Neural progenitor cell (in vitro differentiated cells): ENCODE data around the gene PTPRH. TPM values are rescaled to one million over a fixed set of nuclear protein-coding genes. Genes with fewer than 3 reads are reported as not detected.
"Not testable (repeated sequence)": the region's sequence is repeated elsewhere in the genome, so short reads cannot be mapped to it uniquely, and the experiment has no call there.

Experiments used
- DNase-seq: peaks from one replicate; pipeline ENCODE4 v3.0.0-alpha.2; 2016; ENCODE audit warnings: low spot score
- H2AFZ ChIP-seq: fragments of 200-600 bp; sonication (generic); replicated peaks from 2 replicates; pipeline ENCODE4 v1.6.1; 2016; ENCODE audit warnings: antibody characterized with exemption
- H3F3A ChIP-seq: fragments of 200-600 bp; sonication (generic); 2 replicates; pipeline ENCODE4 v1.6.1; 2016; ENCODE audit warnings: antibody characterized with exemption, low read depth
- H3K27ac ChIP-seq: fragments of 200-600 bp; sonication (generic); 2 replicates; pipeline ENCODE4 v1.5.1; 2016; ENCODE audit warnings: mild to moderate bottlenecking
- H3K27me3 ChIP-seq: fragments of 200-600 bp; sonication (generic); 2 replicates; pipeline ENCODE4 v1.6.1; 2016; ENCODE audit warnings: mild to moderate bottlenecking, moderate library complexity
- H3K36me3 ChIP-seq: fragments of 200-600 bp; sonication (generic); 2 replicates; pipeline ENCODE4 v1.5.1; 2016
- H3K4me1 ChIP-seq: fragments of 200-600 bp; sonication (generic); 2 replicates; pipeline ENCODE4 v1.6.1; 2016; ENCODE audit warnings: mixed run types
- H3K4me2 ChIP-seq: fragments of 200-600 bp; sonication (generic); 2 replicates; pipeline ENCODE4 v1.6.1; 2016
- H3K4me3 ChIP-seq: fragments of 200-600 bp; sonication (generic); 2 replicates; pipeline ENCODE4 v1.5.1; 2016
- H3K79me2 ChIP-seq: fragments of 200-600 bp; sonication (generic); 2 replicates; pipeline ENCODE4 v1.6.1; 2016; ENCODE audit warnings: low read depth
- H3K9ac ChIP-seq: fragments of 200-600 bp; sonication (generic); 2 replicates; pipeline ENCODE4 v1.6.1; 2016
- H3K9me3 ChIP-seq: fragments of 200-600 bp; sonication (generic); 2 replicates; pipeline ENCODE4 v1.5.1; 2016; ENCODE audit warnings: low read depth
- H4K20me1 ChIP-seq: fragments of 200-600 bp; sonication (generic); 2 replicates; pipeline ENCODE4 v1.6.1; 2016; ENCODE audit warnings: low read depth
- H3K27ac Mint-ChIP-seq: 3 replicates; pipeline ENCODE4 v1.8.0; 2021; ENCODE audit warnings: mixed read lengths
- H3K27me3 Mint-ChIP-seq: 2 replicates; pipeline ENCODE4 v1.8.0; 2022; ENCODE audit warnings: low read depth, mild to moderate bottlenecking, inconsistent platforms, moderate library complexity, mixed read lengths; ENCODE audit not compliant: insufficient read depth
- H3K36me3 Mint-ChIP-seq: 3 replicates; pipeline ENCODE4 v1.8.0; 2021; ENCODE audit warnings: mixed read lengths
- H3K4me1 Mint-ChIP-seq: 3 replicates; pipeline ENCODE4 v1.8.0; 2021; ENCODE audit warnings: mixed read lengths
- H3K4me3 Mint-ChIP-seq: 3 replicates; pipeline ENCODE4 v1.8.0; 2021; ENCODE audit warnings: mild to moderate bottlenecking, moderate library complexity, mixed read lengths
- H3K9me3 Mint-ChIP-seq: 3 replicates; pipeline ENCODE4 v1.8.0; 2020; ENCODE audit warnings: mixed read lengths
- CTCF ChIP-seq: fragments of 200-600 bp; sonication (generic); IDR thresholded peaks from 2 replicates; pipeline ENCODE4 v1.5.1; 2017; ENCODE audit warnings: antibody characterized with exemption, mild to moderate bottlenecking
- EZH2 ChIP-seq: fragments of 200-600 bp; sonication (generic); IDR thresholded peaks from 2 replicates; pipeline ENCODE4 v1.6.1; 2017; ENCODE audit warnings: antibody characterized with exemption, mild to moderate bottlenecking, moderate library complexity
- EZH2phosphoT487 ChIP-seq: fragments of 200-600 bp; sonication (generic); IDR thresholded peaks from 2 replicates; pipeline ENCODE4 v1.6.1; 2017; ENCODE audit warnings: antibody characterized with exemption
- total RNA-seq: library from RNA; depleted of rRNA; stranded (reverse); fragments of >200 nt; gene quantifications from 2 replicates; pipeline ENCODE4 v1.2.3, GENCODE V29; 2015; ENCODE audit warnings: low replicate concordance

The PTPRH gene
- total RNA-seq, 1 donor from 2014 or later, result not detected

DNA sequence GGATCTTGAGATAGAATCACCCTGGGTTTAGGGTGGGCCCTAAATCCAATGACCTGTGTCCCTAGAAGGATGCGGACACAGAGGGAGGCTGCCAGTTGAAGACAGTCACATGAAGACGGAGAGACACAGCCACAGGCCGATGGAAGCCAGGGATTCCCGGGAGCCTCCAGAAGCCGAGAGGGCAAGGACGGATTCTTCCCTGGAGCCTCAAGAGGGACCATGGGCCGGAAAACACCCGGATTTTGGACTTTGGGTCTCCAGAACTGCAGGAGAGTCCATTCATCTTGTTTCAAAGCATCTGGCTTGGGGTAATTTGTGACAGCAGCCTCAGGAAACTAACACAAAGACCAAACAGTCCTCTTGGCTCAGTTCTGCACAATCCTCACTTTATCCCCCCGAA lies 17.0 kb upstream of the PTPRH start:
- no peaks in the 10 kb centered on the region for H3K9me3 ChIP-seq
- Mint-ChIP-seq H3K4me3 (no peak overlapping the region), H3K9me3 (no peaks in the 10 kb centered on the region), H3K4me1 (peaks cover 5% of the 10 kb centered on the region), H3K27me3 (no peaks in the 10 kb centered on the region), H3K36me3 (peaks cover 6% of the 10 kb centered on the region), H3K27ac (no peak overlapping the region)
- H4K20me1 ChIP-seq, result peaks cover 7% of the 10 kb centered on the region
- TF ChIP-seq EZH2phosphoT487 (no peak), EZH2 (no peak), CTCF (no peak)
- H3F3A ChIP-seq, result no peaks in the 10 kb centered on the region
- H3K4me2 ChIP-seq, result no peak overlapping the region
- no peaks in the 10 kb centered on the region for H3K36me3 ChIP-seq
- DNase-seq, result no peak
- H3K27ac ChIP-seq, result no peak overlapping the region
- no peaks in the 10 kb centered on the region for H3K27me3 ChIP-seq
- no peaks in the 10 kb centered on the region for H3K4me1 ChIP-seq
- no peak overlapping the region for H2AFZ ChIP-seq
- H3K9ac ChIP-seq, result no peak overlapping the region
- H3K4me3 ChIP-seq, result no peak overlapping the region
- no peaks in the 10 kb centered on the region for H3K79me2 ChIP-seq

- peaks cover 7% of the 10 kb centered on the region for H4K20me1 ChIP-seq
- H3K27me3 ChIP-seq, result no peaks in the 10 kb centered on the region
- no peak overlapping the region for H3K4me2 ChIP-seq
- no peaks in the 10 kb centered on the region for H3K27me3 Mint-ChIP-seq
- H3F3A ChIP-seq, result no peaks in the 10 kb centered on the region
- no peak overlapping the region for H3K27ac ChIP-seq
- no peak for DNase-seq
- H3K9me3 Mint-ChIP-seq, result peaks cover 3% of the 10 kb centered on the region
- H3K36me3 Mint-ChIP-seq, result peaks cover 6% of the 10 kb centered on the region
- no peak overlapping the region for H3K9ac ChIP-seq
- no peaks in the 10 kb centered on the region for H3K36me3 ChIP-seq
- TF ChIP-seq EZH2phosphoT487 (no peak), EZH2 (no peak), CTCF (no peak)
- no peak overlapping the region for H3K4me3 ChIP-seq
- H3K4me1 Mint-ChIP-seq, result peaks cover 5% of the 10 kb centered on the region
- H3K79me2 ChIP-seq, result no peaks in the 10 kb centered on the region
- H3K9me3 ChIP-seq, result no peaks in the 10 kb centered on the region
- peak overlapping the region; percentile 54 for H3K27ac Mint-ChIP-seq
- peak overlapping the region; percentile 30 for H3K4me3 Mint-ChIP-seq
- no peaks in the 10 kb centered on the region for H3K4me1 ChIP-seq
- no peak overlapping the region for H2AFZ ChIP-seq
Measured at GRCh38 chr19:55225415-55225958, 16.2 kb upstream of the PTPRH start.

- not testable (repeated sequence) for H3K79me2 ChIP-seq, H3K4me3 ChIP-seq, H3K27ac ChIP-seq, H3K9ac ChIP-seq, H3K36me3 Mint-ChIP-seq, H2AFZ ChIP-seq, H3K9me3 Mint-ChIP-seq, H3K27me3 ChIP-seq, H3K4me3 Mint-ChIP-seq, H3K4me2 ChIP-seq, H3K27me3 Mint-ChIP-seq, H3K36me3 ChIP-seq, H3F3A ChIP-seq, DNase-seq, H4K20me1 ChIP-seq, H3K4me1 Mint-ChIP-seq, H3K4me1 ChIP-seq, H3K9me3 ChIP-seq
- H3K27ac Mint-ChIP-seq, result peak overlapping the region; percentile 54
Measured at GRCh38 chr19:55224679-55225414, 15.5 kb upstream of the PTPRH start.

GRCh38 chr19:55224038-55224665 lies 14.9 kb upstream of the PTPRH start:
- peaks cover 5% of the 10 kb centered on the region for H4K20me1 ChIP-seq
- H2AFZ ChIP-seq, result no peak overlapping the region
- H3K9me3 ChIP-seq, result no peaks in the 10 kb centered on the region
- H3K79me2 ChIP-seq, result no peaks in the 10 kb centered on the region
- no peak overlapping the region for H3K4me2 ChIP-seq
- H3K4me1 ChIP-seq, result no peaks in the 10 kb centered on the region
- no peak for DNase-seq
- H3K4me3 ChIP-seq, result no peak overlapping the region
- H3K27ac Mint-ChIP-seq, result no peak overlapping the region
- peaks cover 5% of the 10 kb centered on the region for H3K4me1 Mint-ChIP-seq
- H3K27me3 Mint-ChIP-seq, result peaks cover 4% of the 10 kb centered on the region
- H3F3A ChIP-seq, result no peaks in the 10 kb centered on the region
- H3K4me3 Mint-ChIP-seq, result no peak overlapping the region
- H3K27ac ChIP-seq, result no peak overlapping the region
- H3K9me3 Mint-ChIP-seq, result peaks cover 5% of the 10 kb centered on the region
- no peak for TF ChIP-seq EZH2
- no peak for TF ChIP-seq EZH2phosphoT487
- TF ChIP-seq CTCF, result no peak
- H3K27me3 ChIP-seq, result no peaks in the 10 kb centered on the region
- H3K36me3 ChIP-seq, result no peaks in the 10 kb centered on the region
- no peak overlapping the region for H3K9ac ChIP-seq
- peaks cover 7% of the 10 kb centered on the region for H3K36me3 Mint-ChIP-seq
